ENCODE results near the gene SFXN3.

SFXN3 gene

GRCh38 chr10:101080933-101081931 is 50.2 kb downstream of the SFXN3 start:
- no peak overlapping the region for H3K9ac ChIP-seq (ENCODE audit: low read length)
- no peaks in the 10 kb centered on the region for H3K36me3 ChIP-seq (ENCODE audit: control insufficient read depth, insufficient read depth, low read length)
- H3K9me3 ChIP-seq (ENCODE audit: control insufficient read depth, low read length): no peaks in the 10 kb centered on the region
- H3K4me1 ChIP-seq (ENCODE audit: control insufficient read depth, insufficient read depth, low read length): no peaks in the 10 kb centered on the region
- peaks cover 42% of the 10 kb centered on the region for H3K27me3 ChIP-seq (ENCODE audit: control insufficient read depth, insufficient read depth, low read length)
- no peak overlapping the region for H3K4me3 ChIP-seq (ENCODE audit: low read length)

GRCh38 chr10:101085846-101086245 is 54.8 kb downstream of the SFXN3 start:
- peaks cover 29% of the 10 kb centered on the region for H3K4me1 ChIP-seq (ENCODE audit: control insufficient read depth, insufficient read depth, low read length)
- H3K4me3 ChIP-seq (ENCODE audit: low read length): no peak overlapping the region
- no peaks in the 10 kb centered on the region for H3K9me3 ChIP-seq (ENCODE audit: control insufficient read depth, low read length)
- no peak overlapping the region for H3K9ac ChIP-seq (ENCODE audit: low read length)
- H3K27me3 ChIP-seq (ENCODE audit: control insufficient read depth, insufficient read depth, low read length): peaks cover 77% of the 10 kb centered on the region
- no peaks in the 10 kb centered on the region for H3K36me3 ChIP-seq (ENCODE audit: control insufficient read depth, insufficient read depth, low read length)

GRCh38 chr10:101087376-101087775 is 56.3 kb downstream of the SFXN3 start:
- peaks cover 37% of the 10 kb centered on the region for H3K4me1 ChIP-seq (ENCODE audit: control insufficient read depth, insufficient read depth, low read length)
- H3K36me3 ChIP-seq (ENCODE audit: control insufficient read depth, insufficient read depth, low read length): no peaks in the 10 kb centered on the region
- no peak overlapping the region for H3K9ac ChIP-seq (ENCODE audit: low read length)
- no peak overlapping the region for H3K4me3 ChIP-seq (ENCODE audit: low read length)
- peaks cover 76% of the 10 kb centered on the region for H3K27me3 ChIP-seq (ENCODE audit: control insufficient read depth, insufficient read depth, low read length)
- H3K9me3 ChIP-seq (ENCODE audit: control insufficient read depth, low read length): no peaks in the 10 kb centered on the region

GRCh38 chr10:101087965-101088364 is 56.9 kb downstream of the SFXN3 start:
- no peak overlapping the region for H3K9ac ChIP-seq (ENCODE audit: low read length)
- no peak overlapping the region for H3K4me3 ChIP-seq (ENCODE audit: low read length)
- H3K9me3 ChIP-seq (ENCODE audit: control insufficient read depth, low read length): no peaks in the 10 kb centered on the region
- peaks cover 42% of the 10 kb centered on the region for H3K4me1 ChIP-seq (ENCODE audit: control insufficient read depth, insufficient read depth, low read length)
- H3K27me3 ChIP-seq (ENCODE audit: control insufficient read depth, insufficient read depth, low read length): peaks cover 70% of the 10 kb centered on the region
- no peaks in the 10 kb centered on the region for H3K36me3 ChIP-seq (ENCODE audit: control insufficient read depth, insufficient read depth, low read length)

- Histone ChIP-seq H3K4me3 (ENCODE audit: low read length) (no peak overlapping the region), H3K9ac (ENCODE audit: low read length) (no peak overlapping the region), H3K27me3 (ENCODE audit: control insufficient read depth, insufficient read depth, low read length) (peaks cover 57% of the 10 kb centered on the region), H3K4me1 (ENCODE audit: control insufficient read depth, insufficient read depth, low read length) (peaks cover 52% of the 10 kb centered on the region), H3K36me3 (ENCODE audit: control insufficient read depth, insufficient read depth, low read length) (no peaks in the 10 kb centered on the region), H3K9me3 (ENCODE audit: control insufficient read depth, low read length) (no peaks in the 10 kb centered on the region)
Measured at GRCh38 chr10:101089520-101090299, 58.7 kb downstream of the SFXN3 start.

- Histone ChIP-seq H3K4me3 (ENCODE audit: low read length) (no peak overlapping the region), H3K36me3 (ENCODE audit: control insufficient read depth, insufficient read depth, low read length) (no peaks in the 10 kb centered on the region), H3K27me3 (ENCODE audit: control insufficient read depth, insufficient read depth, low read length) (peaks cover 65% of the 10 kb centered on the region), H3K9ac (ENCODE audit: low read length) (no peak overlapping the region), H3K9me3 (ENCODE audit: control insufficient read depth, low read length) (no peaks in the 10 kb centered on the region), H3K4me1 (ENCODE audit: control insufficient read depth, insufficient read depth, low read length) (peaks cover 59% of the 10 kb centered on the region)
Measured at GRCh38 chr10:101090597-101090996, 59.6 kb downstream of the SFXN3 start.
